BLaER1 (cell line): ENCODE results near the gene NTHL1.
A peak's percentile ranks its signal among the peaks of the same experiment; 100 is the strongest.

Source experiments
- H3K27ac ChIP-seq: shearing (Covaris generic); formaldehyde crosslinking; 2 replicates; pipeline ENCODE4 v1.8.1; 2022
- H3K27me3 ChIP-seq: shearing (Covaris generic); formaldehyde crosslinking; 2 replicates; pipeline ENCODE4 v1.8.1; 2022
- H3K36me3 ChIP-seq: shearing (Covaris generic); formaldehyde crosslinking; 2 replicates; pipeline ENCODE4 v1.8.1; 2022
- H3K4me1 ChIP-seq: shearing (Covaris generic); formaldehyde crosslinking; 2 replicates; pipeline ENCODE4 v1.8.1; 2022
- H3K4me2 ChIP-seq: shearing (Covaris generic); formaldehyde crosslinking; 2 replicates; pipeline ENCODE4 v1.8.1; 2022
- H3K4me3 ChIP-seq: shearing (Covaris generic); formaldehyde crosslinking; 2 replicates; pipeline ENCODE4 v1.8.1; 2022
- H3K9ac ChIP-seq: shearing (Covaris generic); formaldehyde crosslinking; 2 replicates; pipeline ENCODE4 v1.8.1; 2022
- H3K9me3 ChIP-seq: shearing (Covaris generic); formaldehyde crosslinking; 2 replicates; pipeline ENCODE4 v1.8.1; 2022
- H4K20me1 ChIP-seq: shearing (Covaris generic); formaldehyde crosslinking; 2 replicates; pipeline ENCODE4 v1.8.1; 2022
- Cebpa-rat ChIP-seq: shearing (Covaris generic); IDR thresholded peaks from 2 replicates; pipeline ENCODE4 v1.8.1; 2022

The NTHL1 gene

GRCh38 chr16:1991588-1991947 lies 56.1 kb downstream of the NTHL1 start:
- peaks cover 20% of the 10 kb centered on the region for H4K20me1 ChIP-seq
- no peak for TF ChIP-seq Cebpa-rat
- peaks cover 23% of the 10 kb centered on the region for H3K36me3 ChIP-seq
- no peaks in the 10 kb centered on the region for H3K9me3 ChIP-seq
- H3K27ac ChIP-seq, result no peak overlapping the region
- peak overlapping the region; percentile 56 for H3K4me3 ChIP-seq
- H3K4me2 ChIP-seq, result peak overlapping the region; percentile 75
- H3K4me1 ChIP-seq, result peaks cover 40% of the 10 kb centered on the region
- peaks cover 52% of the 10 kb centered on the region for H3K27me3 ChIP-seq
- H3K9ac ChIP-seq, result no peak overlapping the region

GRCh38 chr16:1991135-1991551 lies 56.5 kb downstream of the NTHL1 start:
- Histone ChIP-seq H3K27ac (no peak overlapping the region), H3K27me3 (peaks cover 52% of the 10 kb centered on the region), H4K20me1 (peaks cover 20% of the 10 kb centered on the region), H3K9me3 (no peaks in the 10 kb centered on the region), H3K9ac (no peak overlapping the region), H3K4me3 (peak overlapping the region; percentile 56), H3K4me1 (peaks cover 41% of the 10 kb centered on the region), H3K4me2 (peak overlapping the region; percentile 75), H3K36me3 (peaks cover 23% of the 10 kb centered on the region)
- no peak for TF ChIP-seq Cebpa-rat

- H3K4me2 ChIP-seq, result peak overlapping the region; percentile 75
- H3K27me3 ChIP-seq, result peaks cover 52% of the 10 kb centered on the region
- H3K27ac ChIP-seq, result no peak overlapping the region
- no peaks in the 10 kb centered on the region for H3K9me3 ChIP-seq
- peaks cover 47% of the 10 kb centered on the region for H3K4me1 ChIP-seq
- H3K4me3 ChIP-seq, result peak overlapping the region; percentile 42; the same call in 1 of the 2 replicates
- peaks cover 23% of the 10 kb centered on the region for H4K20me1 ChIP-seq
- no peak for TF ChIP-seq Cebpa-rat
- H3K9ac ChIP-seq, result no peak overlapping the region
- H3K36me3 ChIP-seq, result peaks cover 23% of the 10 kb centered on the region
Measured at GRCh38 chr16:1990351-1991134, 57.1 kb downstream of the NTHL1 start.

DNA sequence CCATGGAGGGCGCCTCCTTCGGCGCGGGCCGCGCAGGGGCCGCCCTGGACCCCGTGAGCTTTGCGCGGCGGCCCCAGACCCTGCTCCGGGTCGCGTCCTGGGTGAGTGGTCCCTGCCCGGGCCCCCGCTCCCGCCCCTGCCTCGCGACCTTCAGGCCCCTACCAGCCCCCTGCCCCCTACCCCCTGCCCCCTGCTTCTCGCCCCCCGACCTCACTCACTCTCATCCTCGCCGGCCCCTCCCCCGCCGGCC lies 57.6 kb downstream of the NTHL1 start:
- Histone ChIP-seq H3K9ac (no peak overlapping the region), H3K4me2 (peak overlapping the region; percentile 75; the same call in 1 of the 2 replicates), H3K4me3 (peak overlapping the region; percentile 42; the same call in 1 of the 2 replicates), H3K36me3 (peaks cover 22% of the 10 kb centered on the region), H4K20me1 (peaks cover 29% of the 10 kb centered on the region), H3K9me3 (no peaks in the 10 kb centered on the region), H3K27me3 (peaks cover 52% of the 10 kb centered on the region), H3K4me1 (peaks cover 53% of the 10 kb centered on the region), H3K27ac (no peak overlapping the region)
- no peak for TF ChIP-seq Cebpa-rat
